Measurements from ENCODE around the gene SEC14L1.

Gene SEC14L1

DNA sequence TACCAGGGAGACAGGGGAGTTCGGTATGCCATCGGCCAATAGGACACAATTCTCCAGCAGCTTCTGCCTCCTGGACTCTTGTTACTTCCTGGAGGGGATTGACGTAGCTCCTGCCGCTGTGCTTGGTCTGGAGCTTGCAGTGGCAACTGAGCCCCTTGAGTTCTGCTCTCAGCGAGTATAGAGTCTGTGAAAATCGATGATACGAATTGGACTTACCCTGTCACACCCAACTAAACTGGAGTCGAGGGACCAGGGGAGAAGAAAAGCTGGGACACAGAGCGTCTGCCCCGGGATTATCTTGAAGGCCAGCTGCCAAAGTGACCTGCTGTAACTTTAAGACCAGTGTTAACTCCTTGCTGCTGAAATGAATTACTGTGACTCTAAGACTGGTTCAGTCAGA lies 22.2 kb downstream of the SEC14L1 start:
- no peak overlapping the region for H3K4me3 ChIP-seq (ENCODE audit: low read depth, low read length)
- no peak for DNase-seq (ENCODE audit: low read depth)
- TF ChIP-seq, protein P1, sequence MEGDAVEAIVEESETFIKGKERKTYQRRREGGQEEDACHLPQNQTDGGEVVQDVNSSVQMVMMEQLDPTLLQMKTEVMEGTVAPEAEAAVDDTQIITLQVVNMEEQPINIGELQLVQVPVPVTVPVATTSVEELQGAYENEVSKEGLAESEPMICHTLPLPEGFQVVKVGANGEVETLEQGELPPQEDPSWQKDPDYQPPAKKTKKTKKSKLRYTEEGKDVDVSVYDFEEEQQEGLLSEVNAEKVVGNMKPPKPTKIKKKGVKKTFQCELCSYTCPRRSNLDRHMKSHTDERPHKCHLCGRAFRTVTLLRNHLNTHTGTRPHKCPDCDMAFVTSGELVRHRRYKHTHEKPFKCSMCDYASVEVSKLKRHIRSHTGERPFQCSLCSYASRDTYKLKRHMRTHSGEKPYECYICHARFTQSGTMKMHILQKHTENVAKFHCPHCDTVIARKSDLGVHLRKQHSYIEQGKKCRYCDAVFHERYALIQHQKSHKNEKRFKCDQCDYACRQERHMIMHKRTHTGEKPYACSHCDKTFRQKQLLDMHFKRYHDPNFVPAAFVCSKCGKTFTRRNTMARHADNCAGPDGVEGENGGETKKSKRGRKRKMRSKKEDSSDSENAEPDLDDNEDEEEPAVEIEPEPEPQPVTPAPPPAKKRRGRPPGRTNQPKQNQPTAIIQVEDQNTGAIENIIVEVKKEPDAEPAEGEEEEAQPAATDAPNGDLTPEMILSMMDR (IDR thresholded peaks at IDR 0.05; ENCODE audit: low read depth, low read length, missing control alignments) = no peak

DNA sequence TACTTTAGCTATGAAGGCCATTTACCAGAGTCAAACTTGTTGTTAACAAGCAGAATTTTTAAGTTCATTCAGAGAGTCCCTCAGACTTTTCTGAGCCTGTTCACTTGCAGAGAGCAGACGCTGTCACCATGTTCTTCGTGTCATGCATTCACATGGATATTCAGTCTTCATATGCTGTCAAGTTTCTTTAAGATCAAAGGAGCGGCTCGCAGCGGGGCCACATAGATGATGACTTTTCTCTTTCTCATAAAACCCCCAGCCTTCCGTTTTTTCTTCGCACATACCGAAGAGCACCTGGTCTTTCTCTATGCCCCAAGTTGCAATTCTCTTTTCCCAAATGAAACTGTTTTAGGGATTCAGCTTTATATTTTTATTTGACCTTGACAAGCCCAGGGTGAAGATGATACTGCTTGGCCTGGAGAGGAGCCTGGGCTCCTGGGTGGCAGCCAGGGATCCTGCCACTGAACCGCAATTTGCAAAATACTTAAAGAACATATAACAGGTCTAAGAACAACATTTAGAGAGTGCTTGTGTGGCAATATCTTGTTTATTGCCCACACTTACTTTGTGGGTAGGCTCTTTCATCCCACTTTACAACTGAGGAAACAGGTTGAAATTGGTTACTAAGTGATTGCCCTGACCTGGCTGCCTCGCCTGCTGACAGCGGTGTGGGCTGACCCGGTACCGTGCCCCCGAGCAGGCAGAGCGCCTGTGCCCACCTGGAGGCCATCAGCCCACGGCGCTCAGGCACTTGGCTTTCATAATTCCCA lies 22.9 kb downstream of the SEC14L1 start:
- TF ChIP-seq, protein P1 (IDR thresholded peaks at IDR 0.05; ENCODE audit: low read depth, low read length, missing control alignments) = no peak
- H3K4me3 ChIP-seq (ENCODE audit: low read depth, low read length) = no peak overlapping the region
- no peak for DNase-seq (ENCODE audit: low read depth)

DNA sequence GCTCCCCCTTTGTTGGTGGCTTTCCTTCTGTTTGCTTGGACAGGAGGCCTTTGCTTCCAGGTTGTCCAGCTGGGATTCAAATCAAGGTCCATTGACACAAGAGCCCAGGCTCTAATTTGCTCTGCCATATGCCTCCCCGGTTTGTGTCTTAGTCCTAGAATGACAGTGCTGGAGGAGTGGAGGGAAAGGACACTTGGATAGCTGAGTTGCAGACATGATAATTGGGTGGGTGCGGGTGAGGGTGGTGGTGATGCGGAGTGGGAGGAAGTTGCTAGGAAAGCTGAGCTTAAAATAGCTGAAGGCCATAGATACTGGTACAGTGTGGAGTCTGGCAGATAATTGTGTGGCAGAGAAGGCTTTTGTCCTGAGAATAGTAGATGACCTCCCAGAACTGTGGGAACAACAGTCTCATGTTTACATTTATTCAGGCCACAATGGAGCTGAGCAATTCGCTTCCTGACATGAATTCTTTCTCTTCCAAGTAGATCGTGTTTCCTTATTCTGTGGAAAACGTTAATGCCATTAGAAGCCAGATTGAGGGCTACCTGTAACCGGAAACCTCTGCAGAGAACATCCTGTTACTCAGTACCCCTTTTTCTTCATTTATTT lies 23.8 kb downstream of the SEC14L1 start:
- TF ChIP-seq, protein P1 (IDR thresholded peaks at IDR 0.05; ENCODE audit: low read depth, low read length, missing control alignments) = no peak
- H3K4me3 ChIP-seq (ENCODE audit: low read depth, low read length) = no peak overlapping the region
- DNase-seq (ENCODE audit: low read depth) = no peak

DNA sequence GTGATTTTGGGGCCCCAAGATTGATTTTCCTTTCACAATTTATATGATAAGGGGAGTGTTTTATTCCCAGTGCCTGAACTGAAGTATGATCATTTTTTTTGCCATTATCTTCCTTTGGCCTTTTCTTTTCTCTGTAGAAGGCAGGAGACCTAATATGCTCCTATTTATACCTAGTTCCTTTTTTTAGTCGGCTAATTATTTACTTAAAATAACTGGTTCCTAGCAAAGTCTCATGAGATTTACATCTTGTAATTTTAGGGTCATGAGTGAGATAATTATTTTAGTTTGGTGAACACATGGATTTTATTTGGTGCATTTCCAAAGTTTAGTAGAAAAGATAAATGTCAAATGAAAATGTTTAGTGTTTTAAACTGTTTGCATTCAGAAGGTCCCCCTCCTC lies 24.8 kb downstream of the SEC14L1 start:
- no peak overlapping the region for H3K4me3 ChIP-seq (ENCODE audit: low read depth, low read length)
- TF ChIP-seq, protein P1 (IDR thresholded peaks at IDR 0.05; ENCODE audit: low read depth, low read length, missing control alignments) = no peak
- DNase-seq (ENCODE audit: low read depth) = no peak

DNA sequence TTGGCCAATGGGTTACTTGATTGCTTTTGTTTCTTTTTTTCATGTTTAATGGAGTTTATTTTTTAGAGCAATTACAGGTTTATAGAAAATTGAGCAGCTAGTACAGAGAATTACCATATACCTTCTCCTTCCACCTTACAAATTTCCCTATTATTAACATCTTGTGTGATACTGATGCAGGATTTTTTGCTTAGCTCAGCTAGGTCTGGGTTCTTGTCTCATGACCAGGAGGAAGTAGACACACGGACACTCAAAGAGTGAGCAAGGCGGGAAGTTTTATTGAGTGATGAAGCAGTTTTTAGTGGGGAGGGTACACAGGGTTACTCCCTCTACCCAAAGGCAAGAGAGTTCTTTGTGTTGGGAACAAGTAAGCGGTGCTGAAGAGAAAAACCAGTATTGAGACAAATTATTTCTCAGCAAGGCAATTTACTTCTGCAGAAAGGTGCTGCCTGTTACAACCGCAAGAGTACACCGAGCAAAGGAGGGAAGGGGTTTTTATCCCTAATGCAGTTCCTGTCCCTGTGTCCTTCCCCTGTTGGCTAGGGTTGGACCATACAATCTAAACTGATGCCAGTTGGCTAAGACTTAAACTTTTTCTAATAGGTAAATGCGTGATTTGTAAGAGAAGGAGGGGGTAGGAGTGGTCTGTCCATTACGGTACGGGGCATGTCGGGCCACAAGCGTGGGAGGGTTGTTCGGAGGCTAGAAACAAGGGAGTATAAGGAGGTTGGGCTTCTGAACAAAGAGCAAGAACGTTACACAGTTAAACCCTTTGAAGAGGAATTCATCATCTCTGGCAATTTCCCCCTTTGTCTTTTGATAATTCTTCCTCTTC lies 26.9 kb downstream of the SEC14L1 start:
- H3K4me3 ChIP-seq (ENCODE audit: low read depth, low read length) = no peak overlapping the region
- TF ChIP-seq, protein P1 (IDR thresholded peaks at IDR 0.05; ENCODE audit: low read depth, low read length, missing control alignments) = no peak
- DNase-seq (ENCODE audit: low read depth) = no peak

DNA sequence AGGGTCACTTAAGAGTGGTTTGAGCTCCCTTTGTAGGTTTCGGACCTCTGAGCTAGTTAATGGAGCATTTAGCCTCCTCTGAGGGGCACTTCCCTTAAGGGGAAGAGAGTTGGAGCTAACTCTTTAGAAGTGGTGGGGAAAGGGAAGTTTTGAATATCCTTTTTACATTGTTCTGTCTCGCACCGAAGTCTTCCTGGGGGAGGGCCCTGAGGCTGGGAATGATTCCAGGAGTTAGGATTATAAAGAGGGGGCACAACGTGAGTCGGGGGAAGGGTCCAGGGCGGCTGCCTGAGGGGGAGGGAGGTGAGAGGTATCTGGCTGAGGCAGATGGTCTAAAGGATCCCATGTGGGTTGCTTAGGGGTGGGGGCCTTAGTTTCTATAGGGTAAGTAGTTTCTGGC lies 32.3 kb downstream of the SEC14L1 start:
- no peak overlapping the region for H3K4me3 ChIP-seq (ENCODE audit: low read depth, low read length)
- TF ChIP-seq, protein P1 (IDR thresholded peaks at IDR 0.05; ENCODE audit: low read depth, low read length, missing control alignments) = no peak
- DNase-seq (ENCODE audit: low read depth) = no peak

Data from GM12864 (cell line).